ENCODE results near the gene BCCIP.

The BCCIP gene

GRCh38 chr10:125859128-125859817 lies 35.9 kb downstream of the BCCIP start:
- TF ChIP-seq, protein P1, sequence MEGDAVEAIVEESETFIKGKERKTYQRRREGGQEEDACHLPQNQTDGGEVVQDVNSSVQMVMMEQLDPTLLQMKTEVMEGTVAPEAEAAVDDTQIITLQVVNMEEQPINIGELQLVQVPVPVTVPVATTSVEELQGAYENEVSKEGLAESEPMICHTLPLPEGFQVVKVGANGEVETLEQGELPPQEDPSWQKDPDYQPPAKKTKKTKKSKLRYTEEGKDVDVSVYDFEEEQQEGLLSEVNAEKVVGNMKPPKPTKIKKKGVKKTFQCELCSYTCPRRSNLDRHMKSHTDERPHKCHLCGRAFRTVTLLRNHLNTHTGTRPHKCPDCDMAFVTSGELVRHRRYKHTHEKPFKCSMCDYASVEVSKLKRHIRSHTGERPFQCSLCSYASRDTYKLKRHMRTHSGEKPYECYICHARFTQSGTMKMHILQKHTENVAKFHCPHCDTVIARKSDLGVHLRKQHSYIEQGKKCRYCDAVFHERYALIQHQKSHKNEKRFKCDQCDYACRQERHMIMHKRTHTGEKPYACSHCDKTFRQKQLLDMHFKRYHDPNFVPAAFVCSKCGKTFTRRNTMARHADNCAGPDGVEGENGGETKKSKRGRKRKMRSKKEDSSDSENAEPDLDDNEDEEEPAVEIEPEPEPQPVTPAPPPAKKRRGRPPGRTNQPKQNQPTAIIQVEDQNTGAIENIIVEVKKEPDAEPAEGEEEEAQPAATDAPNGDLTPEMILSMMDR (IDR thresholded peaks at IDR 0.05), result no peak

- TF ChIP-seq, protein P1 (IDR thresholded peaks at IDR 0.05), result no peak
Observed at GRCh38 chr10:125865120-125865519, 41.8 kb downstream of the BCCIP start.

- TF ChIP-seq, protein P1 (IDR thresholded peaks at IDR 0.05), result no peak
Observed at GRCh38 chr10:125866421-125867029, 43.2 kb downstream of the BCCIP start.

GRCh38 chr10:125868372-125868975 lies 45.1 kb downstream of the BCCIP start:
- TF ChIP-seq, protein P1 (IDR thresholded peaks at IDR 0.05), result peak; percentile 95

- TF ChIP-seq, protein P1 (IDR thresholded peaks at IDR 0.05), result no peak
Observed at GRCh38 chr10:125871338-125871737, 48.0 kb downstream of the BCCIP start.

- TF ChIP-seq, protein P1 (IDR thresholded peaks at IDR 0.05), result no peak
Observed at GRCh38 chr10:125878957-125879835, 55.9 kb downstream of the BCCIP start.

DNA sequence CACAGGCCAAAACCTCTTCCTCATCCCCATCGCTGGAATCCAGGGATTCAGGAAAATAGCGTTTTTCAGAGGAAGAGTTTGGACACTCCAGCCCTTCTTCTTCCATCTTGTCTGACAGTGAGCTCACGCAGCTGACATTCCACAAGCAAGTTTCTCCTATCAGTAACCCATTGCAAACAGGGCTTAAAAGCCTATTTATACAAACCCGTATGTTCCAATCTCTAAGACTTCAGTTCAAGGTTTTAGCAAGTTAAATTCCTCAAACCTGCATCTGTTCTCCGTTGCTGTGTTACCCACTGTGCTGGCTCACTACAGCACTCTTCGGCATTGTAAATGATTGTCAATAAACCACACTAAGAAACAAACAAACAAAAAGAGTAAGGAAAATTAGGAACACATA lies 57.4 kb downstream of the BCCIP start:
- TF ChIP-seq, protein P1 (IDR thresholded peaks at IDR 0.05), result no peak

All from LNCAP (cell line).